ENCODE data around the gene EFNA5. TPM values are rescaled to one million over a fixed set of nuclear protein-coding genes. Genes with fewer than 3 reads are reported as not detected.

EFNA5 gene
- total RNA-seq, 2 experiments from 2014 or later, result not detected

GRCh38 chr5:107341376-107342084 is 329.2 kb downstream of the EFNA5 start:
- Mint-ChIP-seq H3K27me3 (no peaks in the 10 kb centered on the region), H3K4me3 (no peak overlapping the region), H3K36me3 (ENCODE audit: low read depth) (no peaks in the 10 kb centered on the region), H3K4me1 (ENCODE audit: low read depth) (no peaks in the 10 kb centered on the region), H3K27ac (no peak overlapping the region), H3K9me3 (peaks cover 6% of the 10 kb centered on the region)
- ATAC-seq (ENCODE audit: poor library complexity) (no peak), DNase-seq (no peak)
- CTCF ChIA-PET, result no interaction called here
- Histone ChIP-seq H3K27ac (ENCODE audit: low read depth in 1 of 2, low read length in 2 of 2) (no peak overlapping the region), H3K9me3 (ENCODE audit: control insufficient read depth in 1 of 2, insufficient read depth in 1 of 2, low read length in 2 of 2) (peaks cover 0 to 8% of the 10 kb centered on the region in 2 experiments), H3K4me1 (ENCODE audit: insufficient read depth, low read length) (no peaks in the 10 kb centered on the region), H3K27me3 (ENCODE audit: control insufficient read depth in 1 of 2, insufficient read depth in 2 of 2, low read length in 2 of 2) (no peaks in the 10 kb centered on the region), H3K4me3 (ENCODE audit: low read length) (no peak overlapping the region), H3K36me3 (ENCODE audit: insufficient read depth, low read length) (no peaks in the 10 kb centered on the region)
- intact Hi-C loops (cut with DNase I, micrococcal nuclease), result no loop called here
- no peak for TF ChIP-seq CTCF (IDR thresholded peaks at IDR 0.05)
- POLR2A ChIA-PET, result no interaction called here

- no peaks in the 10 kb centered on the region for H3K36me3 ChIP-seq (ENCODE audit: insufficient read depth, low read length)
- no peak overlapping the region for H3K4me3 Mint-ChIP-seq
- H3K27me3 Mint-ChIP-seq, result no peaks in the 10 kb centered on the region
- H3K4me1 ChIP-seq (ENCODE audit: insufficient read depth, low read length), result no peaks in the 10 kb centered on the region
- ATAC-seq (ENCODE audit: poor library complexity), result no peak
- ChIA-PET POLR2A (no interaction called here), CTCF (no interaction called here)
- H3K27me3 ChIP-seq (ENCODE audit: control insufficient read depth in 1 of 2, insufficient read depth in 2 of 2, low read length in 2 of 2), result no peaks in the 10 kb centered on the region
- no peak overlapping the region for H3K27ac Mint-ChIP-seq
- H3K9me3 ChIP-seq (ENCODE audit: control insufficient read depth in 1 of 2, insufficient read depth in 1 of 2, low read length in 2 of 2), result peaks cover 0 to 7% of the 10 kb centered on the region in 2 experiments
- no peaks in the 10 kb centered on the region for H3K4me1 Mint-ChIP-seq (ENCODE audit: low read depth)
- no peak overlapping the region for H3K4me3 ChIP-seq (ENCODE audit: low read length)
- H3K9me3 Mint-ChIP-seq, result peaks cover 2% of the 10 kb centered on the region
- no peak for DNase-seq
- no peak overlapping the region for H3K27ac ChIP-seq (ENCODE audit: low read depth in 1 of 2, low read length in 2 of 2)
- intact Hi-C loops (cut with DNase I, micrococcal nuclease), result no loop called here
- TF ChIP-seq CTCF (IDR thresholded peaks at IDR 0.05), result no peak
- H3K36me3 Mint-ChIP-seq (ENCODE audit: low read depth), result no peaks in the 10 kb centered on the region
Measured at GRCh38 chr5:107340631-107341030, 330.1 kb downstream of the EFNA5 start.

- no peaks in the 10 kb centered on the region for H3K4me1 ChIP-seq (ENCODE audit: insufficient read depth, low read length)
- Mint-ChIP-seq H3K27ac (no peak overlapping the region), H3K4me3 (no peak overlapping the region), H3K36me3 (ENCODE audit: low read depth) (no peaks in the 10 kb centered on the region), H3K27me3 (no peaks in the 10 kb centered on the region), H3K4me1 (ENCODE audit: low read depth) (no peaks in the 10 kb centered on the region), H3K9me3 (no peaks in the 10 kb centered on the region)
- no peaks in the 10 kb centered on the region for H3K27me3 ChIP-seq (ENCODE audit: control insufficient read depth in 1 of 2, insufficient read depth in 2 of 2, low read length in 2 of 2)
- ChIA-PET POLR2A (no interaction called here), CTCF (no interaction called here)
- no peak overlapping the region for H3K27ac ChIP-seq (ENCODE audit: low read depth in 1 of 2, low read length in 2 of 2)
- H3K9me3 ChIP-seq (ENCODE audit: control insufficient read depth in 1 of 2, insufficient read depth in 1 of 2, low read length in 2 of 2), result no peaks in the 10 kb centered on the region
- no peak for TF ChIP-seq CTCF (IDR thresholded peaks at IDR 0.05)
- ATAC-seq (ENCODE audit: poor library complexity) (no peak), DNase-seq (no peak)
- intact Hi-C loops (cut with DNase I, micrococcal nuclease), result no loop called here
- H3K4me3 ChIP-seq (ENCODE audit: low read length), result no peak overlapping the region
- H3K36me3 ChIP-seq (ENCODE audit: insufficient read depth, low read length), result no peaks in the 10 kb centered on the region
Measured at GRCh38 chr5:107338335-107338734, 332.4 kb downstream of the EFNA5 start.

All from CD4-positive, alpha-beta T cell (primary cell).